Sigmoid colon (tissue), 4 donors: ENCODE data around the gene MEF2B.

Source experiments
- CTCF ChIP-seq, 4 experiments: fragments of 450-650 bp in 3 of 4; fragments of 200-600 bp in 1 of 4; IDR thresholded peaks; one replicate each; pipeline ENCODE4 v1.5.1; 2016 to 2019; ENCODE audit warnings: antibody characterized with exemption in 4 of 4, mild to moderate bottlenecking in 3 of 4, moderate library complexity in 2 of 4
- POLR2A ChIP-seq, 2 donors: fragments of 450-650 bp; IDR thresholded peaks; one replicate each; pipeline ENCODE4 v1.6.1; 2016; ENCODE audit warnings: antibody characterized with exemption in 2 of 2, mild to moderate bottlenecking in 2 of 2, moderate library complexity in 2 of 2
- POLR2AphosphoS5 ChIP-seq, 4 donors: sonication (generic); formaldehyde crosslinking; IDR thresholded peaks; one replicate each; pipeline ENCODE4 v1.6.1; 2017; ENCODE audit warnings: antibody characterized with exemption in 4 of 4

- TF ChIP-seq POLR2A (IDR thresholded peaks at IDR 0.05) (no peak), CTCF (IDR thresholded peaks at IDR 0.05) (no peak), POLR2AphosphoS5 (IDR thresholded peaks at IDR 0.05) (peak in 1 of 4 donors; percentile 5)
These were observed at the start of gene MEF2B for GRCh38 chr19:19170053-19170872.
